Gastroesophageal sphincter (tissue), 4 donors: ENCODE results near the gene ZNF766. TPM values are rescaled to one million over a fixed set of nuclear protein-coding genes. Genes with fewer than 3 reads are reported as not detected.

ENCODE experiments used
- ATAC-seq: fragments of 150-250 bp; one replicate; pipeline ENCODE4 v1.9.1; 2016; ENCODE audit warnings: mild to moderate bottlenecking, moderate library complexity
- H3K27ac ChIP-seq, 4 donors: fragments of 200-600 bp; sonication (generic) in 3 of 4; 1 replicate in 3 of 4; 2 replicates in 1 of 4; pipeline ENCODE4 v1.5.1; 2016 to 2019
- H3K27me3 ChIP-seq: fragments of 200-600 bp; sonication (generic); one replicate; pipeline ENCODE4 v1.5.1; 2019
- H3K36me3 ChIP-seq, 2 donors: fragments of 200-600 bp; sonication (generic); one replicate each; pipeline ENCODE4 v1.5.1; 2019; ENCODE audit warnings: control low read depth in 1 of 2
- H3K4me1 ChIP-seq, 3 donors: fragments of 200-600 bp; sonication (generic); 1 replicate in 2 of 3; 2 replicates in 1 of 3; pipeline ENCODE4 v1.5.1; 2016 to 2019; ENCODE audit warnings: control low read depth in 2 of 3
- H3K4me3 ChIP-seq, 2 donors: fragments of 200-600 bp; sonication (generic); one replicate each; pipeline ENCODE4 v1.5.1; 2019; ENCODE audit warnings: mild to moderate bottlenecking in 1 of 2, moderate library complexity in 1 of 2
- H3K9me3 ChIP-seq, 3 donors: fragments of 200-600 bp; sonication (generic); one replicate each; pipeline ENCODE4 v1.5.1; 2017 to 2019; ENCODE audit warnings: control low read depth in 2 of 3
- EP300 ChIP-seq: sonication (generic); formaldehyde crosslinking; IDR thresholded peaks from one replicate; pipeline ENCODE4 v1.6.1; 2017; ENCODE audit warnings: antibody characterized with exemption, mild to moderate bottlenecking
- POLR2A ChIP-seq, 2 donors: fragments of 450-650 bp; IDR thresholded peaks; one replicate each; pipeline ENCODE4 v1.6.1; 2017; ENCODE audit warnings: antibody characterized with exemption in 2 of 2, mild to moderate bottlenecking in 2 of 2, moderate library complexity in 1 of 2
- POLR2AphosphoS5 ChIP-seq: sonication (generic); formaldehyde crosslinking; IDR thresholded peaks from one replicate; pipeline ENCODE4 v1.6.1; 2017; ENCODE audit warnings: antibody characterized with exemption
- WGBS, 2 donors: methylation state at CpG; one replicate each; pipeline ENCODE4 v1.1.5; 2018; ENCODE audit warnings: low coverage in 1 of 2; 5-methylcytosine and 5-hydroxymethylcytosine counted together
- total RNA-seq, 4 donors: library from RNA; depleted of rRNA; stranded (reverse); fragments of >200 nt; gene quantifications; one replicate each; pipeline ENCODE4 v1.1.0, GENCODE V29; 2016
- TF ChIP-seq, protein P1 (sequence below), 4 experiments: fragments of 200-600 bp in 2 of 4; fragments of 450-650 bp in 2 of 4; sonication (generic) in 1 of 4; IDR thresholded peaks; one replicate each; pipeline ENCODE4 v1.5.1; 2017 to 2019; ENCODE audit warnings: antibody characterized with exemption in 4 of 4, mild to moderate bottlenecking in 2 of 4, moderate library complexity in 2 of 4

ZNF766 gene
- total RNA-seq, 4 donors from 2014 or later, result 10.0 to 16.9 (median 10.3) TPM

DNA sequence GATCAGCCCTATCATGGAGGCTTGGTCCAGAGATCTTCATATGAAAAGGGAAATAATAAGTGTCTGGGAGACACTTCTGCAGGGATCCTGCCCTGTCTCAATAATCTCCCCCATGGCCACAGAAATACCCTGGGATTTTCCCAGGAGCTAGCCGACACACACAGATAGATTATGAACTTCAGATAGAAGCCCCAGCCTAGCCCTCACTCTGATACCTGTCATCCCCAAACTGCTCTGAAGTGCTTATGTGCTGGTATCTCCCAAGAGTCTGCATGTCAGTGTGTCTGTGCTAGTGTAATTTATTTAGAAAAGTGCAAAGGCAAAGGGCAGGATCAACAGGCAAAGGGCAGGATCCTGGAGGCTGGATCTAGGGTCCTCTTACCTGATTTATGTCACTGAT is 38.7 kb upstream of the ZNF766 start:
- Histone ChIP-seq H3K4me1 (no peaks in the 10 kb centered on the region), H3K36me3 (peaks cover 0 to 52% of the 10 kb centered on the region in 2 donors), H3K27me3 (no peaks in the 10 kb centered on the region), H3K4me3 (no peak overlapping the region), H3K9me3 (no peaks in the 10 kb centered on the region), H3K27ac (no peak overlapping the region)
- WGBS, 2 donors, result no CpG with 5 or more reads among the region's 1 CpG
- TF ChIP-seq, protein P1, sequence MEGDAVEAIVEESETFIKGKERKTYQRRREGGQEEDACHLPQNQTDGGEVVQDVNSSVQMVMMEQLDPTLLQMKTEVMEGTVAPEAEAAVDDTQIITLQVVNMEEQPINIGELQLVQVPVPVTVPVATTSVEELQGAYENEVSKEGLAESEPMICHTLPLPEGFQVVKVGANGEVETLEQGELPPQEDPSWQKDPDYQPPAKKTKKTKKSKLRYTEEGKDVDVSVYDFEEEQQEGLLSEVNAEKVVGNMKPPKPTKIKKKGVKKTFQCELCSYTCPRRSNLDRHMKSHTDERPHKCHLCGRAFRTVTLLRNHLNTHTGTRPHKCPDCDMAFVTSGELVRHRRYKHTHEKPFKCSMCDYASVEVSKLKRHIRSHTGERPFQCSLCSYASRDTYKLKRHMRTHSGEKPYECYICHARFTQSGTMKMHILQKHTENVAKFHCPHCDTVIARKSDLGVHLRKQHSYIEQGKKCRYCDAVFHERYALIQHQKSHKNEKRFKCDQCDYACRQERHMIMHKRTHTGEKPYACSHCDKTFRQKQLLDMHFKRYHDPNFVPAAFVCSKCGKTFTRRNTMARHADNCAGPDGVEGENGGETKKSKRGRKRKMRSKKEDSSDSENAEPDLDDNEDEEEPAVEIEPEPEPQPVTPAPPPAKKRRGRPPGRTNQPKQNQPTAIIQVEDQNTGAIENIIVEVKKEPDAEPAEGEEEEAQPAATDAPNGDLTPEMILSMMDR (IDR thresholded peaks at IDR 0.05), result no peak
- TF ChIP-seq POLR2A (IDR thresholded peaks at IDR 0.05) (no peak), EP300 (no peak), POLR2AphosphoS5 (no peak)
- no peak for ATAC-seq

DNA sequence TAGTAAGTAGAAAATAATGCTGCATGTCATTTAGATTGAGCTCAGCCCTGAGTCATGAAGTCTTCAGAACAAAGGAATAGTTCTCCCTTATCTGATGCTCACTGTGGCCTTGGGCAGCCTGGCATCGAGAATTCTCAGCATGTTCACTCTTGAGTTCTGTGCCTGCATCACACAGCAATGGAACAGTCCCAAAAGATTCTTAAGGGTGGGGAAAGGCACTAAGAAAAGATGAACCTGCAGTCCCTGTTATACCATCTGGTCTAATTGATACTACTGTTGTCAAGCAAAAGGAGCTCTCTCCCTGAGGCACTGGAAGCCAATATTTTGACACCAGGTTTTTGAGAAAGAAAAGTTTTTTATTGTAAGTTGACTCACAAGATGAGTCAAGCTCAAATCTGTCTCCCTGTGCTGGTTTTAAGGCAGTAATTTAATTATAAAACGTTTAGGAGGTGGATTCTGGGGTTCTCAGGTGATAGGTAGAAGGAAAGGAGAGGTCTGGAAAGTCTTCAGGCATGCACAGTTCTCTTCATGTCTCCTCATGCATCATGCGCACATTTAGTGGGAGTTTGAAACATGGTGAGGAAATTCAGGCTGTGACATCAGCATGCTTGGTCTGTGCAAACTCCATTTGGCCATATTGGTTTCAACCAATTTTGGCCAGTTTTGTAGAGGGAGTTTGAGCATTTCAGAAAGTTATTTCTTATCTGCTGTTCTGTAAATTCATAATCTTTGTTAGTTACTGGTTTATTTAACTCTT is 38.1 kb upstream of the ZNF766 start:
- TF ChIP-seq, protein P1 (IDR thresholded peaks at IDR 0.05), result no peak
- TF ChIP-seq EP300 (no peak), POLR2A (IDR thresholded peaks at IDR 0.05) (no peak), POLR2AphosphoS5 (no peak)
- WGBS, 2 donors, result 61 to 68% methylated on average over 2 to 3 of the region's 3 CpGs
- no peak overlapping the region for H3K27ac ChIP-seq
- H3K4me1 ChIP-seq, result no peaks in the 10 kb centered on the region
- H3K36me3 ChIP-seq, result peaks cover 0 to 46% of the 10 kb centered on the region in 2 donors
- no peaks in the 10 kb centered on the region for H3K9me3 ChIP-seq
- no peak for ATAC-seq
- H3K4me3 ChIP-seq, result no peak overlapping the region
- no peaks in the 10 kb centered on the region for H3K27me3 ChIP-seq

DNA sequence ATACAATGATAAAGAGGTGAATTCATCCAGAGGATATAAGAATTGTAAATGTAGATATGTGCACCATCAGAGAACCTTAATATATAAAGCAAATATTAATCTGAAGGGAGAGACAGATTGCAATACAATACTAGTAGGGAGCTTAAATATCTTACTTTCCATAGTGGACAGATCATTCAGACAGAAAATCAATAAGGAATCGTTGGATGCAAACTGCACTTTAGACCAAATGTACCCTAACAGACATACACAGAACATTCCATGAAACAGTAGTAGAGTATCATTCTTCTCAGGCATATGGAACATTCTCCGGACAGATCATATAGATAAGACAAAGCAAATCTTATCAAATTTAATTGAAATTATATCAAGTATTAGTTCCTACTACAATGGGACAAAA is 35.0 kb upstream of the ZNF766 start:
- no peak for ATAC-seq
- peaks cover 0 to 6% (median 0%) of the 10 kb centered on the region in 3 donors for H3K4me1 ChIP-seq
- no peak overlapping the region for H3K4me3 ChIP-seq
- H3K9me3 ChIP-seq, result no peaks in the 10 kb centered on the region
- TF ChIP-seq POLR2A (IDR thresholded peaks at IDR 0.05), result no peak
- TF ChIP-seq EP300, result no peak
- TF ChIP-seq POLR2AphosphoS5, result no peak
- TF ChIP-seq, protein P1 (IDR thresholded peaks at IDR 0.05), result no peak
- H3K36me3 ChIP-seq, result peaks cover 0 to 16% of the 10 kb centered on the region in 2 donors
- H3K27ac ChIP-seq, result no peak overlapping the region
- H3K27me3 ChIP-seq, result no peaks in the 10 kb centered on the region
- 74 to 94% methylated on average over 2 of the region's 2 CpGs for WGBS, 2 donors

DNA sequence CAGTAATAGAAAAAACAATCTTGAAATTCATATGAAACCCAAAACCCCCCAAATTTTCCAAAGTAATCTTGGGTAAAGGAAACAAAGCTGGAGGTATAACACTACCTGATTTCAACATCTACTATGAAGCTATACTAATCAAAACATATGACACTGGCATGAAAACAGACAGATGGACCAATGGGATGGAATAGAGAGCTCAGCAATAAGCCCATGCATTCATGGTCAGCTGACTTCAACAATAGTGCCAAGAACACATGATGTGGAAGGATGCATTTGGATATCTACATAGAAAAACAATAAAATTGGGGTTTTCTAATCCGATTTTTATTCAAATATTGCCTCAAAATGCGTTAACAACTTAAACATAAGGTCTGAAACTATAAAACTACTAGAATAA is 32.2 kb upstream of the ZNF766 start:
- TF ChIP-seq, protein P1 (IDR thresholded peaks at IDR 0.05), result no peak
- no peak for TF ChIP-seq POLR2A (IDR thresholded peaks at IDR 0.05)
- no peak for TF ChIP-seq POLR2AphosphoS5
- no peak for TF ChIP-seq EP300
- Histone ChIP-seq H3K36me3 (no peaks in the 10 kb centered on the region), H3K27me3 (no peaks in the 10 kb centered on the region), H3K9me3 (no peaks in the 10 kb centered on the region), H3K4me3 (no peak overlapping the region), H3K4me1 (peaks cover 0 to 6% (median 0%) of the 10 kb centered on the region in 3 donors), H3K27ac (no peak overlapping the region)
- no peak for ATAC-seq
- 36 to 66% methylated on average over 2 of the region's 2 CpGs for WGBS, 2 donors
